H9 (cell line): ENCODE data around the gene SCUBE3. TPM values are rescaled to one million over a fixed set of nuclear protein-coding genes. Genes with fewer than 3 reads are reported as not detected.

ENCODE experiments used
- DNase-seq: peaks from one replicate; pipeline ENCODE4 v3.0.0-alpha.2; 2017
- H2AFZ ChIP-seq: one replicate; pipeline ENCODE4 v1.6.1; 2013; ENCODE audit warnings: mild to moderate bottlenecking, low read length, control low read depth, moderate library complexity
- H2AK5ac ChIP-seq: 2 replicates; pipeline ENCODE4 v1.6.1; 2013; ENCODE audit warnings: low read length, control low read depth, mixed read lengths; ENCODE audit not compliant: insufficient read length
- H2BK120ac ChIP-seq: one replicate; pipeline ENCODE4 v1.6.1; 2013; ENCODE audit warnings: low read depth, mild to moderate bottlenecking, low read length, control low read depth, inconsistent platforms; ENCODE audit not compliant: poor library complexity, severe bottlenecking
- H2BK12ac ChIP-seq: 2 replicates; pipeline ENCODE4 v1.6.1; 2013; ENCODE audit warnings: low read length, control low read depth, mixed read lengths, low read depth; ENCODE audit not compliant: insufficient read length
- H2BK15ac ChIP-seq: 2 replicates; pipeline ENCODE4 v1.6.1; 2013; ENCODE audit warnings: low read depth, low read length, control low read depth
- H2BK20ac ChIP-seq: one replicate; pipeline ENCODE4 v1.6.1; 2013; ENCODE audit warnings: low read depth, mild to moderate bottlenecking, low read length, control low read depth, inconsistent platforms; ENCODE audit not compliant: poor library complexity, severe bottlenecking
- H2BK5ac ChIP-seq: 2 replicates; pipeline ENCODE4 v1.6.1; 2013; ENCODE audit warnings: low read length, control low read depth, mixed read lengths; ENCODE audit not compliant: insufficient read length
- H3K14ac ChIP-seq: 2 replicates; pipeline ENCODE4 v1.6.1; 2013; ENCODE audit warnings: low read length, control low read depth; ENCODE audit not compliant: insufficient read depth
- H3K18ac ChIP-seq: 2 replicates; pipeline ENCODE4 v1.6.1; 2013; ENCODE audit warnings: low read depth, mild to moderate bottlenecking, mixed read lengths, low read length, control low read depth; ENCODE audit not compliant: insufficient read length
- H3K23ac ChIP-seq: 2 replicates; pipeline ENCODE4 v1.6.1; 2013; ENCODE audit warnings: low read length, control low read depth, mixed read lengths, low read depth; ENCODE audit not compliant: insufficient read length
- H3K23me2 ChIP-seq: 2 replicates; pipeline ENCODE4 v1.6.1; 2013; ENCODE audit warnings: low read depth, mild to moderate bottlenecking, mixed read lengths, low read length, control low read depth; ENCODE audit not compliant: insufficient read length, poor library complexity, severe bottlenecking
- H3K27ac ChIP-seq: 2 replicates; pipeline ENCODE4 v1.5.1; 2013; ENCODE audit warnings: low read length, control low read depth, mixed read lengths, low read depth; ENCODE audit not compliant: insufficient read length
- H3K27me3 ChIP-seq: 2 replicates; pipeline ENCODE4 v1.6.1; 2013; ENCODE audit warnings: low read length, control low read depth, inconsistent platforms; ENCODE audit not compliant: insufficient read depth
- H3K4ac ChIP-seq: 2 replicates; pipeline ENCODE4 v1.6.1; 2013; ENCODE audit warnings: low read depth, mild to moderate bottlenecking, control low read depth, inconsistent platforms, low read length, moderate library complexity
- H3K4me1 ChIP-seq: 2 replicates; pipeline ENCODE4 v1.6.1; 2013; ENCODE audit warnings: low read length, control low read depth, inconsistent platforms; ENCODE audit not compliant: insufficient read depth
- H3K4me2 ChIP-seq: 2 replicates; pipeline ENCODE4 v1.6.1; 2013; ENCODE audit warnings: low read length, control low read depth, mixed read lengths; ENCODE audit not compliant: insufficient read length, insufficient read depth
- H3K56ac ChIP-seq: 2 replicates; pipeline ENCODE4 v1.6.1; 2013; ENCODE audit warnings: low read depth, mild to moderate bottlenecking, mixed read lengths, low read length, control low read depth; ENCODE audit not compliant: insufficient read length
- H3K79me1 ChIP-seq: 2 replicates; pipeline ENCODE4 v1.6.1; 2013; ENCODE audit warnings: low read depth, mild to moderate bottlenecking, moderate library complexity, low read length, control low read depth, inconsistent platforms; ENCODE audit not compliant: insufficient read depth, poor library complexity, severe bottlenecking
- H3K79me2 ChIP-seq: 2 replicates; pipeline ENCODE4 v1.6.1; 2013; ENCODE audit warnings: low read length, control low read depth, inconsistent platforms; ENCODE audit not compliant: insufficient read depth
- H3K9ac ChIP-seq: 2 replicates; pipeline ENCODE4 v1.6.1; 2013; ENCODE audit warnings: low read length, control low read depth, mixed read lengths; ENCODE audit not compliant: insufficient read length; ENCODE audit errors: extremely low read depth
- H3K9me3 ChIP-seq: one replicate; pipeline ENCODE4 v1.6.1; 2013; ENCODE audit warnings: low read depth, low read length, inconsistent platforms; ENCODE audit not compliant: control insufficient read depth
- H3T11ph ChIP-seq: one replicate; pipeline ENCODE4 v1.6.1; 2013; ENCODE audit warnings: mild to moderate bottlenecking, low read length, control low read depth, inconsistent platforms
- H4K20me1 ChIP-seq: one replicate; pipeline ENCODE4 v1.6.1; 2013; ENCODE audit not compliant: control insufficient read depth, insufficient read length, insufficient read depth
- H4K5ac ChIP-seq: 2 replicates; pipeline ENCODE4 v1.6.1; 2013; ENCODE audit warnings: low read depth, mild to moderate bottlenecking, mixed read lengths, low read length, control low read depth; ENCODE audit not compliant: insufficient read length
- H4K8ac ChIP-seq: replicated peaks from 2 replicates; pipeline ENCODE4 v1.6.1; 2013; ENCODE audit warnings: low read length, control low read depth, mixed read lengths, low read depth; ENCODE audit not compliant: insufficient read length
- H4K91ac ChIP-seq: 2 replicates; pipeline ENCODE4 v1.6.1; 2013; ENCODE audit warnings: low read depth, mild to moderate bottlenecking, moderate library complexity, mixed read lengths, low read length, control low read depth; ENCODE audit not compliant: insufficient read length
- H3K27ac Mint-ChIP-seq, 3 experiments: 2 replicates in 2 of 3; 3 replicates in 1 of 3; pipeline ENCODE4 v1.8.0; 2020 to 2021; ENCODE audit warnings: mixed read lengths in 3 of 3, mild to moderate bottlenecking in 1 of 3, moderate library complexity in 1 of 3
- H3K27me3 Mint-ChIP-seq: 2 replicates; pipeline ENCODE4 v1.8.0; 2021; ENCODE audit warnings: low read depth, mild to moderate bottlenecking, moderate library complexity, mixed read lengths
- H3K36me3 Mint-ChIP-seq, 3 experiments: 2 replicates in 2 of 3; 3 replicates in 1 of 3; pipeline ENCODE4 v1.8.0; 2020 to 2021; ENCODE audit warnings: low read depth in 3 of 3, mixed read lengths in 3 of 3; ENCODE audit not compliant: insufficient read depth in 1 of 3
- H3K4me1 Mint-ChIP-seq, 2 experiments: 2 replicates each; pipeline ENCODE4 v1.8.0; 2020; ENCODE audit warnings: mixed read lengths in 2 of 2
- H3K4me3 Mint-ChIP-seq, 2 experiments: 2 replicates in 1 of 2; 3 replicates in 1 of 2; pipeline ENCODE4 v1.8.0; 2020 to 2021; ENCODE audit warnings: mild to moderate bottlenecking in 2 of 2, mixed read lengths in 2 of 2, moderate library complexity in 1 of 2
- H3K9me3 Mint-ChIP-seq, 2 experiments: 2 replicates in 1 of 2; 3 replicates in 1 of 2; pipeline ENCODE4 v1.8.0; 2020; ENCODE audit warnings: mild to moderate bottlenecking in 2 of 2, mixed read lengths in 2 of 2, moderate library complexity in 1 of 2
- WGBS: extraction: QIAGEN DNeasy Blood & Tissue Kit; methylation state at CpG from one replicate; pipeline ENCODE4 v1.1.7; 2013; ENCODE audit warnings: missing lambda C conversion rate, low lambda C conversion rate, mixed read lengths; ENCODE audit not compliant: insufficient read length; ENCODE audit errors: extremely low coverage; 5-methylcytosine and 5-hydroxymethylcytosine counted together
- total RNA-seq: library from RNA; stranded (reverse); gene quantifications from 2 replicates; pipeline ENCODE4 v1.2.1, GENCODE V29; 2021
- TF ChIP-seq, protein P1 (sequence below): fragments of 200-600 bp; sonication (generic); conservative IDR thresholded peaks from 3 replicates; pipeline ENCODE4 v1.8.0; 2021; ENCODE audit warnings: antibody characterized with exemption, mild to moderate bottlenecking

The SCUBE3 gene
- total RNA-seq, 1 experiment from 2014 or later, result 2.7 TPM

GRCh38 chr6:35183935-35184334, 29.8 kb upstream of the SCUBE3 start:
- Histone ChIP-seq H3K9ac (no peak overlapping the region), H4K8ac (no peak overlapping the region), H2AK5ac (no peak overlapping the region), H3K27me3 (no peaks in the 10 kb centered on the region), H3T11ph (no peak overlapping the region), H3K79me2 (no peaks in the 10 kb centered on the region), H3K18ac (no peak overlapping the region), H2BK20ac (no peak overlapping the region), H2BK15ac (no peak overlapping the region), H4K5ac (no peak overlapping the region), H3K23me2 (no peaks in the 10 kb centered on the region), H3K79me1 (no peaks in the 10 kb centered on the region), H3K23ac (no peak overlapping the region), H3K4ac (no peak overlapping the region), H3K56ac (no peak overlapping the region), H4K91ac (no peak overlapping the region), H2BK12ac (no peak overlapping the region), H3K14ac (no peak overlapping the region), H3K9me3 (no peaks in the 10 kb centered on the region), H2BK5ac (no peak overlapping the region), H3K4me1 (no peaks in the 10 kb centered on the region), H4K20me1 (no peaks in the 10 kb centered on the region), H3K27ac (no peak overlapping the region), H3K4me2 (no peak overlapping the region), H2BK120ac (no peak overlapping the region), H2AFZ (no peak overlapping the region)
- peaks cover 6 to 16% of the 10 kb centered on the region in 2 experiments for H3K4me1 Mint-ChIP-seq
- WGBS, result no CpG with 5 or more reads among the region's 2 CpGs
- no peak for DNase-seq
- TF ChIP-seq, protein P1, sequence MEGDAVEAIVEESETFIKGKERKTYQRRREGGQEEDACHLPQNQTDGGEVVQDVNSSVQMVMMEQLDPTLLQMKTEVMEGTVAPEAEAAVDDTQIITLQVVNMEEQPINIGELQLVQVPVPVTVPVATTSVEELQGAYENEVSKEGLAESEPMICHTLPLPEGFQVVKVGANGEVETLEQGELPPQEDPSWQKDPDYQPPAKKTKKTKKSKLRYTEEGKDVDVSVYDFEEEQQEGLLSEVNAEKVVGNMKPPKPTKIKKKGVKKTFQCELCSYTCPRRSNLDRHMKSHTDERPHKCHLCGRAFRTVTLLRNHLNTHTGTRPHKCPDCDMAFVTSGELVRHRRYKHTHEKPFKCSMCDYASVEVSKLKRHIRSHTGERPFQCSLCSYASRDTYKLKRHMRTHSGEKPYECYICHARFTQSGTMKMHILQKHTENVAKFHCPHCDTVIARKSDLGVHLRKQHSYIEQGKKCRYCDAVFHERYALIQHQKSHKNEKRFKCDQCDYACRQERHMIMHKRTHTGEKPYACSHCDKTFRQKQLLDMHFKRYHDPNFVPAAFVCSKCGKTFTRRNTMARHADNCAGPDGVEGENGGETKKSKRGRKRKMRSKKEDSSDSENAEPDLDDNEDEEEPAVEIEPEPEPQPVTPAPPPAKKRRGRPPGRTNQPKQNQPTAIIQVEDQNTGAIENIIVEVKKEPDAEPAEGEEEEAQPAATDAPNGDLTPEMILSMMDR, result no peak
- H3K4me3 Mint-ChIP-seq, result no peak overlapping the region
- no peak overlapping the region for H3K27ac Mint-ChIP-seq
- H3K9me3 Mint-ChIP-seq, result peaks cover 0 to 1% of the 10 kb centered on the region in 2 experiments; a peak in 1 of 5 replicates
- no peaks in the 10 kb centered on the region for H3K36me3 Mint-ChIP-seq
- peaks cover 19% of the 10 kb centered on the region for H3K27me3 Mint-ChIP-seq
